SW 1271 (cell line): ENCODE data around the gene ZNF384.

Experiments used
- DNase-seq, 2 experiments: peaks; one replicate each; lab custom pipeline; 2025; lab: John Stamatoyannopoulos, UW

ZNF384 gene

DNA sequence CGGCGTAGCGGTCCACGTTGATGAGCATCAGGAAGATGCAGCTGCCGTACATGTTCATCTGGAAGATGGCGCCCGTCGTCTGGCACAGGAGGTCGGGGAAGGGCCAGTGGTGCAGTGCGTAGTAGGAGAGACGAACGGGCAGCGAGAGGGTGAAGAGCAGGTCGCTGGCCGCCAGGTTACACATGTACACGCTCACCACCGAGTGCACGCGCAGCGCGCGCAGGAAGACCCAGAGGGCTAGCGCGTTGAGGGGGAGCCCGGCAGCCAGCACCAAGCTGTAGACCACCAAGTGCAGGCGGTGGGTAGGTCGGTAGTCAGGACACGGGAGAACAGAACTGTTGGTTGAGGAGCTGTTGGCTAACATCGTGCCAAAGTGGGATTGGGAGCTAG is 68.3 kb downstream of the ZNF384 start:
- no peak for DNase-seq

DNA sequence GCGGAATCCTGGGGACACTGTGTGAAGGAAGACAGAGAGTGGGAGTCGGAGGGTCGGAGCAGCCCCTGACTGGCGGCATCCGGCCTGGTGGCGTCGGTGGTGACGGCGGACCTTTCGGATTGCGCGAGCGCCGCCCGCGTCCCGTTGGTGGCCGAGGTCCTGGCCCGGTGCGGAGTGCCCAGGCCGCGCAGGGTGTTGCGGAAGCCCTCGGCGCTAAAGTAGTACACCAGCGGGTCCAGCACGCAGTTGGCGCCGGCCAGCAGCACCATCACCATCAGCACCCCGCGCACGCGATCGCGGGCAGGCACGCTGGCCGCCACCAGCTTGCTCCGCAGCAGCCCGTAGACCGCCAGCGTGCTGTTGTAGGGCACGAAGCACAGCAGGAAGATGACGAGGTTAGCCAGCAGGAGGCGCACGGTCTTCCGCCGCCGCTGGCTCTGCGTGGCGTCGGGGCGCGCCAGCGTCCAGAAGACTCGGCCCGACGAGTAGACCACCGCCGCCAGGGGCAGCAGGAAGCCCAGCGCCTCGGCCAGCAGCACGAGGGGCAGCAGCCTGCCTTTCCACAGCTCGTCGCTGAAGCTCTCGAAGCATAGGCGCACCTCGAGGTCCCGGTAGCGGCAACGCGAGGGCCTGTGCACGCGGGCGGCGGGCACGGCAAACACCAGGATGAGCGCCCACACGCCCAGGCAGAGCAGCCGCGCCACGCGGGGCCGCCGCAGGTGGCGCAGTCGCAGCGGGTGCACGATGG is 68.9 kb downstream of the ZNF384 start:
- no peak for DNase-seq

DNA sequence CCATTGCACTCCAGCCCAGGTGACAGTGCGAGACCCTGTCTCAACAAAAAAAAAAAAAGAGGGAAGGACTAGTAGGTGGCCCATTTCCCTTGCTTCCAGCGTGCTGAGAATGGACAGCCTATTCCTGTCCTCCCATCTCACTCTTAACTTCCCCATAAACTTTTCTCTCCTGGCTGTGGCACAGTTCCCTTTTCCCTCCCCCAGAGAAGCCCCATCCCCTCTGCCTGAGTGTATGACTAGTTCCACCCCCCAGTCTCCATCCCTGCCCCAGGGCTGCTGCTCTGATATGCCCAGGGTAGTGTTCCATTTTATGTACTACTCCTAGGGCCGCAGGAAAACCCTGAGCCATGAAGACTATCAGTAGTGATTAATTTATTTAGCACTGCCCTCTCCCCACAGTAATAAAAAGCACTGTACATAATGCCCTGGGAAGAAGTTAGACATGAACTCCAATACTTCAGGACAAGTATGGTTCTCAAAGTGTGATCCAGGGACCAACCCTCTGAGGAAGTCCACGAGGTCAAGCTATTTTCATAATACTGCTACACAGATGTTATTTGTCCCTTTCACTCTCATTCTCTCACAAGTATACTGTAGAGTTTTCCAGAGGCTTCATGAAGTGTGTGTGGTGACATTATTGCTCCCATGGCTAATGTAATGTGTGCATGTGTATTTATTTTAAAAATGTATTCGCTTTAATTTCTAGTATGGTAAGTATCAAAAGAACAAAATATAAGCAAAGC is 70.5 kb downstream of the ZNF384 start:
- no peak for DNase-seq
